GM10248 (cell line): ENCODE results near the gene INPP4B.

ENCODE experiments used
- CTCF ChIA-PET: fragments of 300-600 bp; sonication (Branson Sonifier 250); formaldehyde crosslinking; extraction: SDS; loops from one replicate; lab custom pipeline; 2021; ENCODE audit warnings: antibody characterized with exemption; lab: Yijun Ruan, JAX
- POLR2A ChIA-PET: fragments of 350-650 bp; sonication (Branson Sonifier 250); formaldehyde crosslinking; extraction: SDS; loops from one replicate; lab custom pipeline; 2020; ENCODE audit warnings: antibody characterized with exemption; lab: Yijun Ruan, JAX
- DNase-seq: peaks from one replicate; pipeline ENCODE4 v3.0.0; 2012; ENCODE audit errors: extremely low spot score
- TF ChIP-seq, protein P1 (sequence below): IDR thresholded peaks from 2 replicates; pipeline ENCODE4 v1.5.1; 2012; ENCODE audit warnings: mild to moderate bottlenecking, low read depth; ENCODE audit errors: extremely low read depth, missing control alignments, control extremely low read depth

Gene INPP4B

DNA sequence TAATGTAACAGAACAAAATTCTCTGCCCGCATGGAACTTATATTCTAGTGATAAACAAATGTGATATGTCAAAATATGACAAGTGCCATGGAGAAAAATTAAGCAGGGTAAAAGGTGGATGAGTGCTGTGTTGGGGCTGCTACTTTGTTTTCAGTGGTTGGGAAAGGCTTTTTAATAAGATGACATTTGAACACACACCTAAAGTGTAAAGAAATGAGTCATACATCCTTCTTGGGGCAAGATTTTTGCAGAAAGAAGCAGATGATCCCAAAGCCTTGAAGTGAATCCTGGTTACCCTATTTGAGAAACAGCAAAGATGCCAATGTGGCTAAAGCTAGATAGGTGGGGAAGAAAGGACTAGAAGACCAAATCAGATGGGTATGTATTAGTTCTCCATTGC, 564.1 kb downstream of the INPP4B start:
- ChIA-PET POLR2A (no interaction called here), CTCF (interaction anchor here (1.6 to 2.1 kb wide), 5 partner anchors 8 to 104 kb away, joined by 4 to 10 read pairs (median 7); no protein-coding TSS in a partner anchor)
- TF ChIP-seq, protein P1, sequence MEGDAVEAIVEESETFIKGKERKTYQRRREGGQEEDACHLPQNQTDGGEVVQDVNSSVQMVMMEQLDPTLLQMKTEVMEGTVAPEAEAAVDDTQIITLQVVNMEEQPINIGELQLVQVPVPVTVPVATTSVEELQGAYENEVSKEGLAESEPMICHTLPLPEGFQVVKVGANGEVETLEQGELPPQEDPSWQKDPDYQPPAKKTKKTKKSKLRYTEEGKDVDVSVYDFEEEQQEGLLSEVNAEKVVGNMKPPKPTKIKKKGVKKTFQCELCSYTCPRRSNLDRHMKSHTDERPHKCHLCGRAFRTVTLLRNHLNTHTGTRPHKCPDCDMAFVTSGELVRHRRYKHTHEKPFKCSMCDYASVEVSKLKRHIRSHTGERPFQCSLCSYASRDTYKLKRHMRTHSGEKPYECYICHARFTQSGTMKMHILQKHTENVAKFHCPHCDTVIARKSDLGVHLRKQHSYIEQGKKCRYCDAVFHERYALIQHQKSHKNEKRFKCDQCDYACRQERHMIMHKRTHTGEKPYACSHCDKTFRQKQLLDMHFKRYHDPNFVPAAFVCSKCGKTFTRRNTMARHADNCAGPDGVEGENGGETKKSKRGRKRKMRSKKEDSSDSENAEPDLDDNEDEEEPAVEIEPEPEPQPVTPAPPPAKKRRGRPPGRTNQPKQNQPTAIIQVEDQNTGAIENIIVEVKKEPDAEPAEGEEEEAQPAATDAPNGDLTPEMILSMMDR = no peak
- DNase-seq = no peak

DNA sequence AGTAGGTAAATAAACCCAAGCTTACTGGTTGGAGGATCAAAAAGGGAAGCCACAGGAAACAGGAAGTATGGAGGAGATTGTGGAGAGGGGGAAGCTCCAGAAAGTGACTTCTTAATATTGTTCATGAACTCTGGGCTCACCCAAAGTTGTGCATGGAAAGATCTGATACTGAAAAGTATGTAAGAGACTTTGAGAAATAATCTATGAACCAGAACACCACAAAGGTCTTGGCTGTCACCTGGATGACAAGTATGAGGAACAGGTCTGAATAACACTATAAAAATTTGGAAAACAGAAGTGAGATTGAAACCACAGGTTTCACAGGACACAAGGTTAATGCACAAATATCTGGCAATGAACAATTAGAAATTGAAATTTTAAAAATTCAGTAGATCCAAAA, 567.4 kb downstream of the INPP4B start:
- DNase-seq = no peak
- TF ChIP-seq, protein P1 = no peak
- ChIA-PET CTCF (no interaction called here), POLR2A (no interaction called here)

DNA sequence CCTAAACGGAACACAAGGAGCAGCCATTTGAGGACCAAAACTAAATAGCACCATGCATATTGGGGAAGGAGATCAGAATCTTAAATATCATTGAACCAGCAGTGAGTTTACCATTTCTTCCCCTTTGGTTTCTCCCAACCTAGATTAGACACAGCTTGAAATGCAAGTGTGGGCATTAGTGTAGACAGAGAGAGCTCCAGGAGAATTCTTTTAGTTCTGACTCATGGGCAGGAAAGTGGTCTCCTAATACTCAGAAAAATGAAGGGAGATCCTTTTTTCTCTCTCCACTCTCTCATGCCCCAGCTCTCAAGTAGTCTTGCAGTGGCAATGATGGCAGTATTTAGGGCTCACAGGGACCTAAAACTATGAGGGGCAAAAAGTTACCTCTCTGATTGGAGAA, 567.9 kb downstream of the INPP4B start:
- TF ChIP-seq, protein P1 = no peak
- DNase-seq = no peak
- POLR2A ChIA-PET = no interaction called here
- CTCF ChIA-PET = no interaction called here

DNA sequence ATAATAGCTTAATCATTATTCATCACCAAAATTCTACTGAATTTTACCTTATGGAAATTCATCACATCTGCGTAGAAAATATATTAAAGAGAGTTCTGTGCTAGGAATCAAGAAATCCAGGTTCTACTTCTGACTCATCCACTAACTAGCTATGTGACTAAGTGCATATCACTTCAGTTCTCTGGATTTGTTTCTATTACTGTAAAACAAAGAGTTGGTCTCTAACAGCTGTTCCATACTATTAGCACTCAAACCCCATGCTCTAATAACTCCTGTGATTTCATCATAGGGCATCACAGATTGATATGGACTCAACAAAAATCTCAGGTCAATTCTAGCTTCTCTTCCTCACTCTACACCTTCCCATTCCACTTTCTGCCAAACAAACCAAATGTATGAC, 572.0 kb downstream of the INPP4B start:
- no peak for DNase-seq
- ChIA-PET POLR2A (no interaction called here), CTCF (interaction anchor here (2.1 kb wide), 1 partner anchor 9 kb away, joined by 9 read pairs; no protein-coding TSS in a partner anchor)
- TF ChIP-seq, protein P1 = no peak

DNA sequence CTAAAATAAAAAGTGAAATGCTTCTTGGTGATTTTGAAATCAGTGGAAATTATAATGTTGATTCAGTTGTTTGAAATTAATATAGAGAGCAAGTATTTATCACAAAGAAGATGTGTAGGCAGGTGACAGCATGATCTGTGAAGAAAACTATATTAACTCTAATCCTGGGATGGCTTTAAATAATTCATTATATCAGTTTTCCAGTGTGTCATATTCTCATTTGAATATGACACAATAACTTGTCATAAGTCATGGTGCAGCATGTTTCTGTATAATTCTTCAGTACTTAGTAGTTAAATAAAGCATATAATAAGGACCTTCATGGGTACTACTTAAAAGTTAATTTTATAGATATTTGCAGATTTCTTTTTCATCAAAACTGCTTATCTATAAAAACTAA, 573.6 kb downstream of the INPP4B start:
- CTCF ChIA-PET = interaction anchor here (2.6 kb wide), 1 partner anchor 10 kb away, joined by 10 read pairs; no protein-coding TSS in a partner anchor
- DNase-seq = no peak
- POLR2A ChIA-PET = no interaction called here
- TF ChIP-seq, protein P1 = no peak

DNA sequence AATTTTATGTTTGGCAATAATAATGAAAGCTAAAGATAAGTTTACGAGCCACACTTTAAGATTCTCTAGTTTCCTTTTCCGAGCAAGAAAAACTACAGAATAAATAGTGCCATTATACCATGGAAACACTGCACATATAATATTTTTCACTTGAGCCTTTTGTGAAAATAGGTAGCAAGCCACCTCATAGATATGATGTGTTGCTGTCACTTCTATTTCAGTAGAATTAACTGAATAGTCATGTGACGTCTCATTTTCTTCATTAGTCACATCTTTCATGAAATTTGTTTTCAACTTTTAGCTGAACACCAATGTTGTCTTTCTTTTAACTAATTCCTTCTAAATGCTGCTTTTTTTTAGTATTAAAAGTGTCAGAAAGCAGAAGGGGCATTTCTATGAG, 574.3 kb downstream of the INPP4B start:
- ChIA-PET POLR2A (no interaction called here), CTCF (interaction anchor here (0.8 to 2.6 kb wide), 2 partner anchors 11 to 22 kb away, joined by 3 to 10 read pairs; no protein-coding TSS in a partner anchor)
- TF ChIP-seq, protein P1 = no peak
- DNase-seq = no peak
